Colonic mucosa (tissue), 4 donors: Measurements from ENCODE around the gene ST6GALNAC6. TPM values are rescaled to one million over a fixed set of nuclear protein-coding genes. Genes with fewer than 3 reads are reported as not detected.

Experiments used
- DNase-seq: peaks from one replicate; pipeline ENCODE4 v3.0.0-alpha.2; 2020
- H3K27ac ChIP-seq: fragments of 200-600 bp; one replicate; pipeline ENCODE4 v1.8.0; 2021
- H3K27me3 ChIP-seq: fragments of 200-600 bp; one replicate; pipeline ENCODE4 v1.8.0; 2021
- H3K36me3 ChIP-seq: fragments of 200-600 bp; one replicate; pipeline ENCODE4 v1.8.0; 2021
- H3K4me1 ChIP-seq: fragments of 200-600 bp; one replicate; pipeline ENCODE4 v1.8.0; 2021; ENCODE audit warnings: mild to moderate bottlenecking
- H3K4me3 ChIP-seq: fragments of 200-600 bp; one replicate; pipeline ENCODE4 v1.8.0; 2021
- H3K9ac ChIP-seq, 2 donors: one replicate each; pipeline ENCODE4 v1.7.0; 2013; ENCODE audit warnings: control low read depth in 2 of 2, low read depth in 2 of 2, low read length in 2 of 2
- H3K9me3 ChIP-seq: fragments of 200-600 bp; one replicate; pipeline ENCODE4 v1.8.0; 2021
- intact Hi-C: fragments of 100-400 bp; cut with DNase I; formaldehyde crosslinking; loops from one replicate; pipeline ENCODE4 v1.14.1; 2022
- total RNA-seq, 2 donors: library from RNA; stranded (reverse); fragmentation: NEBNext Ultra II Directional in 1 of 2; extraction: Animal tissue kit (Norgen Biotek cat#: 25700) in 1 of 2; gene quantifications; one replicate each; pipeline ENCODE4 v1.2.1, GENCODE V29; 2021
- TF ChIP-seq, protein P1 (sequence below): fragments of 200-600 bp; IDR thresholded peaks from one replicate; pipeline ENCODE4 v1.8.0; 2022; ENCODE audit warnings: antibody characterized with exemption, mild to moderate bottlenecking
- donor health status: healthy.
- donor health status: DM: no; HTN: no; CAD: no.
- donor health status: DM: no; HTN: no; CAD: no.

Gene ST6GALNAC6
- total RNA-seq, 2 donors from 2014 or later = 251 to 279 TPM

DNA sequence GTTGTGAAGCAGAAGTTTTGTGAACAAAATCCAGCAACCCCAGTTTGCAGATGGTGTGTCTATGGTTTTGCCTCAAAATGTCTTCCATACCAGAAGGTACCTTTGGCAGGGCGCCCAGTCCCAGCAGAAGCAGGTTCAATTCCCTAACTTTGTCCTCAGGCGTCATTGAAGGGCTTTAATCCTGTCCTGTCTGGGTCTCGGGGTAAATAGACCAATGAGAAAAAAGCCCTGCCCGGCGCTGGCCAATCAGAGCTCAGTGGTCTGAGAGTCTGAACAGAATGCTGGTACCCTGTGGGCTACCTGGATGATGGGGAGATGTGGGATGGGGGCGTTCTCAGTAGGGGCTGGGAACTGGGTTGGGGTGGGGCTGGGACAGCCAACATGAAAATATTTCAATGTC lies 23.6 kb upstream of the ST6GALNAC6 start:
- intact Hi-C loops = loop anchor here (5.0 kb wide), 1 partner anchor 331 kb away; no protein-coding TSS in a partner anchor
- H3K36me3 ChIP-seq = no peaks in the 10 kb centered on the region

GRCh38 chr9:127921557-127922120 lies 22.2 kb upstream of the ST6GALNAC6 start:
- no peak overlapping the region for H3K27ac ChIP-seq
- TF ChIP-seq, protein P1, sequence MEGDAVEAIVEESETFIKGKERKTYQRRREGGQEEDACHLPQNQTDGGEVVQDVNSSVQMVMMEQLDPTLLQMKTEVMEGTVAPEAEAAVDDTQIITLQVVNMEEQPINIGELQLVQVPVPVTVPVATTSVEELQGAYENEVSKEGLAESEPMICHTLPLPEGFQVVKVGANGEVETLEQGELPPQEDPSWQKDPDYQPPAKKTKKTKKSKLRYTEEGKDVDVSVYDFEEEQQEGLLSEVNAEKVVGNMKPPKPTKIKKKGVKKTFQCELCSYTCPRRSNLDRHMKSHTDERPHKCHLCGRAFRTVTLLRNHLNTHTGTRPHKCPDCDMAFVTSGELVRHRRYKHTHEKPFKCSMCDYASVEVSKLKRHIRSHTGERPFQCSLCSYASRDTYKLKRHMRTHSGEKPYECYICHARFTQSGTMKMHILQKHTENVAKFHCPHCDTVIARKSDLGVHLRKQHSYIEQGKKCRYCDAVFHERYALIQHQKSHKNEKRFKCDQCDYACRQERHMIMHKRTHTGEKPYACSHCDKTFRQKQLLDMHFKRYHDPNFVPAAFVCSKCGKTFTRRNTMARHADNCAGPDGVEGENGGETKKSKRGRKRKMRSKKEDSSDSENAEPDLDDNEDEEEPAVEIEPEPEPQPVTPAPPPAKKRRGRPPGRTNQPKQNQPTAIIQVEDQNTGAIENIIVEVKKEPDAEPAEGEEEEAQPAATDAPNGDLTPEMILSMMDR = peak; percentile 88
- intact Hi-C loops = loop anchor here (2.0 to 5.0 kb wide), 2 partner anchors 187 to 329 kb away; partner anchors contain the start of gene TOR2A
- H3K27me3 ChIP-seq = peaks cover 10% of the 10 kb centered on the region
- no peaks in the 10 kb centered on the region for H3K9me3 ChIP-seq
- peak overlapping the region; percentile 2 for H3K4me3 ChIP-seq
- DNase-seq = peak; percentile 82
- no peaks in the 10 kb centered on the region for H3K36me3 ChIP-seq
- H3K9ac ChIP-seq = peak overlapping the region in 1 of 2 donors; percentile 61
- peaks cover 20% of the 10 kb centered on the region for H3K4me1 ChIP-seq

More for the DNA sequence above, 23.6 kb upstream of the ST6GALNAC6 start:
- Histone ChIP-seq H3K4me3 (no peak overlapping the region), H3K27me3 (peaks cover 18% of the 10 kb centered on the region), H3K9ac (no peak overlapping the region), H3K4me1 (peaks cover 18% of the 10 kb centered on the region), H3K27ac (no peak overlapping the region), H3K9me3 (no peaks in the 10 kb centered on the region)
- DNase-seq = no peak
- TF ChIP-seq, protein P1 = no peak

DNA sequence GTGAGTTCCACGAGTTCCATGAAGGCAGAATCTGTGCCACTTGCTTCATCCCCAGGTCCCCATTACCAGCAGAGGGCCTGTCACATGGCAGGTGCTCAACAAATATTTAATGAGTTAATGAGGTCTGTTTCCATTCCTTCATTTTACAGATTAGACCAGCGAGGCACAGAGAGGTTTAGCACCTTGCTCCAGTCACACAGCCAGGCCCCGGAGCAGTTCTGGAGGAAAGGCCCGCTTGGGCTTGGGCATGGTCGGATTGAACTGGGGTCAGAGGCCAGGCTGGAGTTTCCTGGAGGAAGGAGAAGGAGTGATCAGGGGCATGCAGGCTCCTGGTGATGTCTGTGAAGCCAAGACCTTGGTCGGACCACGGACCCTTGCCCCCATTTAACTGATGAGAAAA lies 21.4 kb upstream of the ST6GALNAC6 start:
- Histone ChIP-seq H3K27me3 (peaks cover 8% of the 10 kb centered on the region), H3K9ac (no peak overlapping the region), H3K9me3 (no peaks in the 10 kb centered on the region), H3K36me3 (no peaks in the 10 kb centered on the region), H3K4me1 (peaks cover 21% of the 10 kb centered on the region), H3K27ac (no peak overlapping the region), H3K4me3 (no peak overlapping the region)
- TF ChIP-seq, protein P1 = no peak
- no peak for DNase-seq
- intact Hi-C loops = loop anchor here (2.0 to 5.0 kb wide), 2 partner anchors 186 to 328 kb away; partner anchors contain the start of gene TOR2A

- intact Hi-C loops = loop anchor here (5.0 kb wide), 1 partner anchor 132 kb away; the partner anchor contains the start of gene CDK9
- H3K4me3 ChIP-seq = no peak overlapping the region
- H3K27ac ChIP-seq = peak overlapping the region; percentile 47
- peaks cover 35% of the 10 kb centered on the region for H3K4me1 ChIP-seq
- H3K9ac ChIP-seq = peak overlapping the region in 1 of 2 donors; percentile 8
- H3K27me3 ChIP-seq = no peaks in the 10 kb centered on the region
- DNase-seq = peak; percentile 88
- H3K36me3 ChIP-seq = no peaks in the 10 kb centered on the region
- TF ChIP-seq, protein P1 = no peak
- H3K9me3 ChIP-seq = no peaks in the 10 kb centered on the region
Measured at GRCh38 chr9:127919253-127919815, 19.9 kb upstream of the ST6GALNAC6 start.

- no peaks in the 10 kb centered on the region for H3K27me3 ChIP-seq
- intact Hi-C loops = loop anchor here (5.0 kb wide), 1 partner anchor 131 kb away; the partner anchor contains the start of gene CDK9
- H3K4me1 ChIP-seq = peaks cover 35% of the 10 kb centered on the region
- DNase-seq = peak; percentile 53
- H3K9me3 ChIP-seq = no peaks in the 10 kb centered on the region
- H3K27ac ChIP-seq = peak overlapping the region; percentile 47
- H3K4me3 ChIP-seq = no peak overlapping the region
- H3K9ac ChIP-seq = peak overlapping the region; percentile 8 to 35
- TF ChIP-seq, protein P1 = no peak
- no peaks in the 10 kb centered on the region for H3K36me3 ChIP-seq
Measured at GRCh38 chr9:127918183-127919107, 19.0 kb upstream of the ST6GALNAC6 start.
